G401 (cell line): ENCODE data around the gene RASA3. TPM values are rescaled to one million over a fixed set of nuclear protein-coding genes. Genes with fewer than 3 reads are reported as not detected.

Experiments
- DNase-seq: peaks from one replicate; pipeline ENCODE4 v3.0.0-alpha.2; 2015; ENCODE audit warnings: low spot score
- in situ Hi-C: cut with HindIII; loops from 2 replicates; pipeline ENCODE4 v1.10.0; 2016; ENCODE audit warnings: low sequenced_read_pairs, mixed read lengths
- total RNA-seq: library from RNA; depleted of rRNA; stranded (reverse); fragments of >200 nt; shearing (Covaris generic); gene quantifications from 2 replicates; pipeline ENCODE4 v1.2.3, GENCODE V29; 2014

Gene RASA3
- total RNA-seq, 1 experiment from 2014 or later = 13.7 TPM

- DNase-seq = no peak
- in situ Hi-C loops = no loop called here
Measured at GRCh38 chr13:114035186-114035582, 97.2 kb downstream of the RASA3 start.

GRCh38 chr13:114034481-114034891 is 97.9 kb downstream of the RASA3 start:
- DNase-seq = no peak
- in situ Hi-C loops = no loop called here

GRCh38 chr13:114033541-114034315 is 98.7 kb downstream of the RASA3 start:
- no peak for DNase-seq
- in situ Hi-C loops = no loop called here

GRCh38 chr13:114032126-114032799 is 100.2 kb downstream of the RASA3 start:
- no peak for DNase-seq
- in situ Hi-C loops = no loop called here

GRCh38 chr13:114031631-114032030 is 100.8 kb downstream of the RASA3 start:
- in situ Hi-C loops = no loop called here

GRCh38 chr13:114030666-114031610 is 101.5 kb downstream of the RASA3 start:
- no peak for DNase-seq
- in situ Hi-C loops = no loop called here

More at GRCh38 chr13:114031631-114032030, 100.8 kb downstream of the RASA3 start:
- no peak for DNase-seq

- DNase-seq = no peak
- in situ Hi-C loops = no loop called here
Measured at GRCh38 chr13:114029866-114030625, 102.4 kb downstream of the RASA3 start.

- no peak for DNase-seq
- in situ Hi-C loops = no loop called here
Measured at GRCh38 chr13:114027826-114028225, 104.6 kb downstream of the RASA3 start.

- in situ Hi-C loops = no loop called here
- peak; percentile 40 for DNase-seq
Measured at GRCh38 chr13:114027046-114027715, 105.2 kb downstream of the RASA3 start.

- in situ Hi-C loops = no loop called here
- DNase-seq = no peak
Measured at GRCh38 chr13:114026481-114026880, 105.9 kb downstream of the RASA3 start.

GRCh38 chr13:114025714-114026431 is 106.5 kb downstream of the RASA3 start:
- in situ Hi-C loops = no loop called here
- DNase-seq = no peak

- in situ Hi-C loops = no loop called here
- no peak for DNase-seq
Measured at GRCh38 chr13:114025405-114025713, 107.1 kb downstream of the RASA3 start.

- in situ Hi-C loops = no loop called here
- DNase-seq = no peak
Measured at GRCh38 chr13:114024603-114025404, 107.6 kb downstream of the RASA3 start.

GRCh38 chr13:114023716-114024602 is 108.5 kb downstream of the RASA3 start:
- DNase-seq = no peak
- in situ Hi-C loops = no loop called here

GRCh38 chr13:114022876-114023275 is 109.5 kb downstream of the RASA3 start:
- DNase-seq = no peak
- in situ Hi-C loops = no loop called here

GRCh38 chr13:114022309-114022669 is 110.1 kb downstream of the RASA3 start:
- in situ Hi-C loops = no loop called here
- no peak for DNase-seq
